ENCODE data around the gene MYL12A.
"Not testable (repeated sequence)": the region's sequence is repeated elsewhere in the genome, so short reads cannot be mapped to it uniquely, and the experiment has no call there.

MYL12A gene

DNA sequence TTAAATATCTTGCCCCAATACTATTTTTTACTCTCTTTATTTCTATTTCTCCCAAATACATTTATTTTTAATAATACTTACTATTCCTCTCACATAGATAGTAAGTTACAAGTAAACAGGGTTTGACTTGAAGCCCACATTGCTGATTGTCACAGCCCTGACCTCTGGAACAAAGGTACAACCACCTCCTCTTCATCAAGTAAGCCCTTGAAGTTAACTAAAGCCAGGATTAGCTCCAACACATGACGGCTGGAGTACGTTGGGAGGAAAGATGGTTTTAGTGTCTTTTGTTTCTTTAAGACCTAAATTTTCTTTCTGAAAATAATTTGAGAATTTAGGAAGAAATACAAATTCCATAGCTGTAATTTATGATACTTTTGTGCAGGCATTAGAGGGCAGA is 28.8 kb upstream of the MYL12A start:
- Mint-ChIP-seq H3K27ac (no peak overlapping the region), H3K9me3 (peaks cover 3% of the 10 kb centered on the region), H3K4me1 (peaks cover 2% of the 10 kb centered on the region), H3K36me3 (peaks cover 6% of the 10 kb centered on the region), H3K27me3 (no peaks in the 10 kb centered on the region), H3K4me3 (no peak overlapping the region)
- no peak for ATAC-seq (ENCODE audit: low read depth)
- DNase-seq (ENCODE audit: low spot score in 2 of 2) = no peak

DNA sequence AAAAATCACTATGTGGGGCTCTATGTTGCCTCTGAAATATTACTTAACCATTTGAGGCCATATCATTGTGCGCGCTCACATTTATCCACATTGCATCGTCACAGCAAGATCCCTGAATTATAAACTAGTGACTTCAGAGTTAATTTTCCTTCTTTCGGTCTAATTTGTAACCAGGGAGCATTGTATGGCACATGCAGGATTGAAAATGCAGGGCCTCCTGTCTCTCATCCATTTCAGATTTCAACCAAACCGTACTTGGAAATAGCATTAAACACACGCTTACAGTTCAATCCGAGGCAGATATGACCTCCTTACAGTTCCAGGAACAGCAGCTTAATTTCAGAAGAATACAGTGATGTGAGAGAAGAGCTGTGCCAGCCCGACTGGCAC is 28.4 kb upstream of the MYL12A start:
- peaks cover 3% of the 10 kb centered on the region for H3K9me3 Mint-ChIP-seq
- no peak for DNase-seq (ENCODE audit: low spot score in 2 of 2)
- peaks cover 2% of the 10 kb centered on the region for H3K4me1 Mint-ChIP-seq
- no peak overlapping the region for H3K4me3 Mint-ChIP-seq
- no peak overlapping the region for H3K27ac Mint-ChIP-seq
- H3K36me3 Mint-ChIP-seq = peaks cover 5% of the 10 kb centered on the region
- ATAC-seq (ENCODE audit: low read depth) = no peak
- no peaks in the 10 kb centered on the region for H3K27me3 Mint-ChIP-seq

DNA sequence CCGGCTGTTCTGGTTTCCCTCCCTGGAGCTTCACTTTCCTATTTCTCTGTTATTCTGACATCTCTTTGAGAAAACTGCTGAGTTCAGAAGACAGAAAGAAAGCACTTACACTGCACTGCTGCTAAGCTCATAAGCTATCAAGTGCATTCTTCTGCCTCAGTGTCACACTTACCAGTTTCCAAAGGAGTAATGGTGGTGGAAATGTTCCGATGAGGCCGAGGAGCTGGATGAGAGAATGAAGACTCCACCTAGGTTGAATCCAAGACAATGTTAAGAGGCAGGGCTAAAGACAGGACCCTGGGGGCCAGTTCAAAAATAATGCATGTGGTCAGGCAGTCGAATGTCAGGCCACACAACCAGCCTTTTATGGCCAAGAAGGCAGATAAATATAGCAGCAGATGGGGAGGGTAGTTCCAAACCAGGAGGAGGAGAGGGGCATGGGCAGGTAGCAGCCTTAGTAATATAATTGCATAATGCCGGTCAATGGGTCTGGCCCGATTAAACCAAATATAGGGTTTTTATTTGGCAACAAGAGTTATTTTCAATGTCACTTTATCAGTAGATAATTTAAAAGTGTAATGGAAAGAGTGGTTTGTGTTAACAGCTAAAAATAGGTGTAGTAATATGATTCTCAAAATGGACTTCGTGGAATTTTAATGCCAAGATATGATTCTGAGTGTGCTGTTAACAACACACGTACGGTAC is 27.8 kb upstream of the MYL12A start, which contains the start of gene MYOM1:
MYOM1 (minus strand) TSS at position 338 of the 705 bp plus-strand sequence. CDS start 4,745 bp downstream, outside the sequence.
- Mint-ChIP-seq H3K27ac (no peak within 1 kb of the TSS), H3K36me3 (peaks cover 2% of the 10 kb centered on the region), H3K4me3 (no peak within 1 kb of the TSS), H3K9me3 (peaks cover 3% of the 10 kb centered on the region), H3K4me1 (peaks cover 2% of the 10 kb centered on the region), H3K27me3 (no peaks in the 10 kb centered on the region)
- ATAC-seq (ENCODE audit: low read depth) (no peak), DNase-seq (ENCODE audit: low spot score in 2 of 2) (no peak)

DNA sequence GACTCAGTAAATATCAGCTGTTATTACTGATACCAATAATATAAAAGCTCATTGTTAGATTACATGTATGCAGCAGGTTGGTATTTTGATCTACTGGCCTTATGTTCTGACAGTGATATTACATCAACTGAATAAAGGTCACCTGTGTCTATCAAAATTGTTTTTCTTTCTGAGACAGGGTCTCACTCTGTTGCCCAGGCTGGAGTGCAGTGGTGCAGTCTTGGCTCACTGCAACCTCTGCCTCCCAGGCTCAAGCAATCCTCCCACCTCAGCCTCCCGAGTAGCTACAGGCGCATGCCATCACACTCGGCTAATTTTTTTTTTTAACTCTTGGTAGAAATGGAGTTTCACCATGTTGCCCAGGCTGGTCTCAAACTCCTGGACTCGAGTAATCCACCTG is 26.7 kb upstream of the MYL12A start:
- H3K27me3 Mint-ChIP-seq; H3K36me3 Mint-ChIP-seq; DNase-seq (ENCODE audit: low spot score in 2 of 2); H3K4me3 Mint-ChIP-seq; H3K27ac Mint-ChIP-seq; ATAC-seq (ENCODE audit: low read depth); H3K9me3 Mint-ChIP-seq; H3K4me1 Mint-ChIP-seq: not testable (repeated sequence)

DNA sequence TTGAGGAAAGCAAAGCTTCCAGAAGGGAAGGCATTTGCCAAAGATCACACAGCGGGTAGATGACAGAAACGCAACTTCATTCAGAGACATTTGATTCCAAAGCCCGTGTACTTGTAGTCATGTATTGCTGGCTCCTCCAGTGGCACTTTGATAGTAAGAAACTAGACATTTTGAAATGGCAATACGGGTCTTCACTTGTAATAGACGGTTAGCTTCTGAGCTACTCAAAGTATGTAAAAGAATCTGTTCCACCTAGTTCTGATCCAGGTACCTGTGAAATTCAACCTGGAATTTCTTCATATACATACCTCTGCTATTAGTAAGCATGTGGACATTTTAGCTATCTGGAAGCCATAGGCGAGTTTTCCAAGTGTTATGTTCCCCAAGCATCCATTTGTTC is 26.1 kb upstream of the MYL12A start:
- no peak overlapping the region for H3K27ac Mint-ChIP-seq
- H3K4me1 Mint-ChIP-seq = no peaks in the 10 kb centered on the region
- no peaks in the 10 kb centered on the region for H3K9me3 Mint-ChIP-seq
- DNase-seq (ENCODE audit: low spot score in 2 of 2) (no peak), ATAC-seq (ENCODE audit: low read depth) (no peak)
- H3K27me3 Mint-ChIP-seq = peaks cover under 1% of the 10 kb centered on the region
- H3K4me3 Mint-ChIP-seq = no peak overlapping the region
- peaks cover 2% of the 10 kb centered on the region for H3K36me3 Mint-ChIP-seq

DNA sequence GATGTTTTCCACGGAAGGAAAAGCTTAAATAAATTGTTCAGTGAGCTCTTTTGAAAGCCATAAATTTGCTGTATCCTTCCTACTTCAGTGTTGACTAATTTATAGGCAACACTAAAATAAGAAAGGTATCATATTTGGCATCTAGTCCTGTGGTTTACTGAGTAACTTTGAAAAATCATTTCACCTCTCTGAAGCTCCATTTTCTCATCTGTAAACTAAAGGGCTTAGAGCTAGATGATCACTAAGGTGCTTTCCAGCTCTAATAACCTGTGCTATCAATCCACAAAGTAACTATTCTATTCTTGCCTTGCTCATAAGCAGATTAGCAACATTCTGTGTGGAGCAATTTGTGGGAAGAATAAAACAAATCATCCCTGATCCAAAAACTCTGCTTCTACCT is 24.2 kb upstream of the MYL12A start:
- Mint-ChIP-seq H3K9me3 (no peaks in the 10 kb centered on the region), H3K4me3 (no peak overlapping the region), H3K4me1 (no peaks in the 10 kb centered on the region), H3K27me3 (peaks cover 1% of the 10 kb centered on the region), H3K36me3 (peaks cover 3% of the 10 kb centered on the region), H3K27ac (no peak overlapping the region)
- DNase-seq (ENCODE audit: low spot score in 2 of 2) (no peak), ATAC-seq (ENCODE audit: low read depth) (no peak)

DNA sequence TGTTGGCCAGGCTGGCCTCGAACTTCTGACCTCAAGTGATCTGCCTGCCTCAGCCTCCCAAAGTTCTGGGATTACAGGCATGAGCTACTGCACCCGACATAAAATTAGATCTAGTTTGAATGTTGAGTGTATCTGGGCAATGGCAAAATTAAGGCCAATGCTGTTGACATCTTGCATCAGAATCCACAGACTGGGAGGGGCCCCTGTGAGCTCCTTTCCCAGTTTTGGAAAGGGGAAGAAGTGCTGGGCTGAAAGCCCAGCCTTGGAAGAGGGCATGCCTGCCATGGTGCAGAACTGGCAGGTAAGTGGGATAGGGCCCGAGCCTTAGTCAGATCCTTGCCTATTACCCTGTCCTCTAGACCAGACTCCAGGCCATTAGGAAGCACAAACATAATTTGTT is 23.4 kb upstream of the MYL12A start:
- Mint-ChIP-seq H3K36me3 (peaks cover 3% of the 10 kb centered on the region), H3K9me3 (no peaks in the 10 kb centered on the region), H3K27ac (no peak overlapping the region), H3K27me3 (peaks cover 1% of the 10 kb centered on the region), H3K4me1 (no peaks in the 10 kb centered on the region), H3K4me3 (no peak overlapping the region)
- no peak for DNase-seq (ENCODE audit: low spot score in 2 of 2)
- ATAC-seq (ENCODE audit: low read depth) = no peak

DNA sequence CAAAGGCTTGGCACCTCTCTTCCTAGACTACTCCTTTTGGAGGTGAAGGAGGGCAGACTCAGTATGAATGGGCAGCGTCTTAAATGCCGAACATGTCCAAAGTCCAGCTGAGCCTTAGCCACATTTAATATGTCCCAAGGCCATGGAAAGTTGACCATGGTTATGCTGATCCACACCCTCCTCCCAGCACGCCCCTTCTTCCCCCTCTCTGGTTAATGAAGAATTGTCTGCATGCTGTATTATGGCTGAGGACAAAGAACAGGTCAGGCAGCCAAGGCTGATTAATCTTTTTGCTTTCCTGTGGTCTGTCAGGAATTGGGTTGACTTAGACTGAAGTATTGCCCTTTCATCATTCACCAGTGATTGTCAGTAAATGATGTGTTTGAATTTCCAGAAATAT is 22.0 kb upstream of the MYL12A start:
- Mint-ChIP-seq H3K9me3 (no peaks in the 10 kb centered on the region), H3K4me3 (no peak overlapping the region)
- no peak for ATAC-seq (ENCODE audit: low read depth)

DNA sequence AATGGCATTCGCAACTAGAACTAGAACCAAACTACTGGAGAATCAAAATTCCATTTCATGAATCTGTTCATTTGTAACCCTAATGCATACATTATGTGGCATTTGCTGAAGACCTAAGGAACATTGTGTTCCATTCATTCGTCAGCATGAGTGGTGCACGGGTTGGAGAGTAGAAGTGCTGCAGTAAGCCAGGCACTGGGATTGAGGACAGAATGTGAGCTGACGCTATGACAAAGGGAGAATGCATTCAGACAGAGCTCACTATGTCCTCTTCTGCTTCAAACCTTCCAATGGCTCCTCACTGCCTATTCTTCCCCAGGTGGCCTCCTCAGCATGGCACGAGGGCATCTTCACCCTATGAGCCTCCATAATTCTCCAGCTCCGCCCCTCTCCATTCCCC is 21.6 kb upstream of the MYL12A start:
- H3K27ac Mint-ChIP-seq = no peak overlapping the region
- DNase-seq (ENCODE audit: low spot score in 2 of 2) = no peak
- ATAC-seq (ENCODE audit: low read depth) = no peak
- H3K4me1 Mint-ChIP-seq = no peaks in the 10 kb centered on the region
- H3K9me3 Mint-ChIP-seq = no peaks in the 10 kb centered on the region
- H3K4me3 Mint-ChIP-seq = no peak overlapping the region
- H3K36me3 Mint-ChIP-seq = peaks cover 3% of the 10 kb centered on the region
- peaks cover 1% of the 10 kb centered on the region for H3K27me3 Mint-ChIP-seq

More for the DNA sequence above, 22.0 kb upstream of the MYL12A start:
- H3K27me3 Mint-ChIP-seq = peaks cover 1% of the 10 kb centered on the region
- no peaks in the 10 kb centered on the region for H3K4me1 Mint-ChIP-seq
- peaks cover 3% of the 10 kb centered on the region for H3K36me3 Mint-ChIP-seq
- DNase-seq (ENCODE audit: low spot score in 2 of 2) = no peak
- no peak overlapping the region for H3K27ac Mint-ChIP-seq

DNA sequence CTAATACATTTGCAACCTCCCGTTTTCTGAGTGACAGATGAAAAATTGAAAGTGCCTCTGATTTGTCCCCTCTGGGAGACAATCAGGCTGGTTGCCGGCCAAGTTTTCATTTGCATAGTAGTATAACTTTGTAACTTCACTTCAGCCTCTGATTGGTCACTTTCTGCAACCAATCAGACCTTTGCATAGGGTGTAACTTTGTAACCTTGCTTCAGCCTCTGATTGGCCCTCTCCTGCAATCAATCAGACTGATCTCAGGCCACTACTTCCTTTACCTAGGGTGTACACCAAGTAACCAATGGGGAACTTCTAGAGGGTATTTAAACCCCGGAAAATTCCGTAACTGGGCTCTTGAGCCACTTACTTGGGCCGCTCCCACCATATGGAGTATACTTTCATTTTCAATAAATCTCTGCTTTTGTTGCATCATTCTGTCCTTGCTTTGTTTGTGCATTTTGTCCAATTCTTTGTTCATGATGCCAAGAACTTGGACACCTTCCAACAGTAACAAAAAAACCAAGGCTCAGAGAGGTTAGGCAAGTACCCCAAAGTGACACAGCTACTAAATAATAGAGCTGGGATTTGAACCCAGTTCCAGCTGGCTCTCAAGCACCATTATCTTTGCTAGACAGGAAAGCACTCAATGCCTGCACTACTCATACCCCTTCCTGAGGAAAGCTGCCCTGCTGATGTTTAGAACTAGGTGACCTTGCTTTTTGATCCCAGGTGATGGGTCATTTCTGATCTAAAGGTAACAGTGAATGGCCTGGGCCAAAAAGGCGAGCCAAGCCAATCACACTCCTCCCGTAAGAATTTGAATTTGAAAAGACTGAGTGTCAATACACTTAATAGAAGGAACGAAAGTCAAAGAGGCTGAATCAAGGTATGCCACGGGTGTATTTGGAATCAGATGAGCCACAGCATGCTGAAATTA is 16.9 kb upstream of the MYL12A start:
- no peak for ATAC-seq (ENCODE audit: low read depth)
- H3K9me3 Mint-ChIP-seq = no peaks in the 10 kb centered on the region
- peaks cover 3% of the 10 kb centered on the region for H3K36me3 Mint-ChIP-seq
- H3K4me3 Mint-ChIP-seq = no peak overlapping the region
- no peaks in the 10 kb centered on the region for H3K4me1 Mint-ChIP-seq
- peaks cover 1% of the 10 kb centered on the region for H3K27me3 Mint-ChIP-seq
- no peak overlapping the region for H3K27ac Mint-ChIP-seq
- DNase-seq (ENCODE audit: low spot score in 2 of 2) = no peak

DNA sequence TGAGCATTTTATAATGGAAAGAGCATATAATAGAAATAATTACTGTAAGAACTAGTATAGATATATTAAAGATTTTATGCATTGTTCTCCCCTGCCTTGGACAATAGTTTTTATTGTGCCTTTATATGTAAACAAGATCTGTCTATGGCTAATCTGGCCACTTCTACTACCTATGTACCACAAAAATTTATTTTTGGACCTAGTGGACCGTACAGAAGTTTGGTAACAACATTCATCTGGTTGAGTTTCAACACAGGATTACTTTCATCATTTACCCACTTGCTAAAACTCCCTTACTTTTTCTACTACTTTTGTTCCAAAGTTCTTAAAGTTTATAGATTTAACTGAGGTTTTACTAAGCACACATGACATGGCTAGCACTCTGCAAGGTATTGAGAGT is 14.6 kb upstream of the MYL12A start:
- Mint-ChIP-seq H3K4me3 (no peak overlapping the region), H3K27me3 (no peaks in the 10 kb centered on the region), H3K9me3 (no peaks in the 10 kb centered on the region), H3K36me3 (no peaks in the 10 kb centered on the region), H3K27ac (no peak overlapping the region), H3K4me1 (no peaks in the 10 kb centered on the region)
- no peak for DNase-seq (ENCODE audit: low spot score in 2 of 2)
- ATAC-seq (ENCODE audit: low read depth) = no peak

DNA sequence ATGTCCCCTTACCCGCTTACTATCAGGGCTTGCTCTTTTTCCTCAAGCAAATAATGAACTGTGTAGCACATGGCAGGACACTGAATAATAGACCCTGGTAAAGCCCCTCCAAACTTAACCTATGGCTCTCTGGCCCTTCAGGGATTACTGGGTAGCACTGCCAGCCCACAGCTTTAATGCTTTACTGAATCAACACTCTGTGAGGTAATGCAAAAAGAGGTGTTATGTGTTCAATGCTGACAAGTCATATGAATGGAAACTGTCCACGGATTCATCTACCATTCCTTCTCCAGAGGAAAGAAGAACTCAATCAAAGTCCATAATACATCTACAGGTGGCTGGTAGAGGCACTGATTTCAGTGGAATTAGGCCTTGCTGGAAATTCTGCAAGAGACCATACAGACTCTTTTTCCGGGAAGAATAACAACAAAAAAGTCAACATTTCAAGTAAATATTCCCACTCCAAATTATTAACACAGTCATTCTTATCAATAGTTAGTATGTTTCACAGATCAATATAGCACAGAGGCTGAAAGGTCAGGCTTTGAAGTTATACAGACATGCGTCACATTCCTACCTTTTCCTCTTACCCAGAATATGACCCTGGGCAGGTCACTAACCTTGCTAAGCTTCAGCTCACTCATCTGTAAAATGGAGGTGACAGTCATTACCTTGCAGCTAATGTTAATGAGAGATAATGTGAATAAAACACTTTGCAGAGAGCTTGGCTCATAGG is 14.0 kb upstream of the MYL12A start:
- Mint-ChIP-seq H3K36me3 (no peaks in the 10 kb centered on the region), H3K4me1 (no peaks in the 10 kb centered on the region), H3K27me3 (no peaks in the 10 kb centered on the region), H3K9me3 (no peaks in the 10 kb centered on the region), H3K4me3 (no peak overlapping the region), H3K27ac (no peak overlapping the region)
- ATAC-seq (ENCODE audit: low read depth) (no peak), DNase-seq (ENCODE audit: low spot score in 2 of 2) (no peak)

DNA sequence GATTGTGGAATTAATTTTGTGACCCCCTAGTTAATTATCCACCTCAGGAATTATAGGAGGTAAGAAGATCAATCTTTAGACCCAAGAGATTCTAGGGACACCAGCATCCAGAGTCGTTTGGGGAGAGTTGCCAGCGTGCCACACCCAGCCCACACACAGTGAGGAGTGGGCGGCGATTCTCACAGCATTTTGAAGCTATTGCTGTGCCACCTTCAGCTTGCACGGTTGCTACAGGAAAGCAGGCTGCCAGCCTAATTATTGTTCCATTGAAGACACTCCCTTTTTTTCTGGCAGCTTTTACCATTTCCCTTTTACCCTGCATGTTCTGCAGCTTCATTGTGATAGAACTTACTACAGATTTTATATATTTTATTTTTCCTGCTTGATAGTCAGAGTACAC is 13.1 kb upstream of the MYL12A start:
- Mint-ChIP-seq H3K9me3 (no peaks in the 10 kb centered on the region), H3K27ac (no peak overlapping the region), H3K4me3 (no peak overlapping the region), H3K4me1 (peaks cover 3% of the 10 kb centered on the region), H3K36me3 (peaks cover 3% of the 10 kb centered on the region), H3K27me3 (no peaks in the 10 kb centered on the region)
- DNase-seq (ENCODE audit: low spot score in 2 of 2) (no peak), ATAC-seq (ENCODE audit: low read depth) (no peak)

DNA sequence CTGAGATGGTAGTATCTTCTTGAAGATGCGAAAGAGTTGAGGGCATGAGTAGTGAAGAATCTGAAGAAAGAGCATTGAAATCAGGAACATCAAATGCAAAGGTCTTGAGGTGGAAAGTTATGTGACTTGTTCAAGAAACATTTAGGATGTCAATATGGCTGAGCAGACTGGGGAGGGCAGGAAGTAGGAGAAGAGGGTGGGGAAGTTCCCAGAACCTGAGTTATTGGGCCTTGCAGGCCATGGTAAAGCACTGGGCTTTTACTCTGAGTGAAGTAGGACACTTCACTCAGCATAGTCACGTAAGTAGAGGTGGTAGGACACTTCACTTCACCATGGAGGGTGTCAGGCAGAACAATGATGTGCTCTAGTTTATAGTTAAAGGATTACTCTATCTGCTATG is 11.8 kb upstream of the MYL12A start:
- H3K4me1 Mint-ChIP-seq = peaks cover 3% of the 10 kb centered on the region
- H3K4me3 Mint-ChIP-seq = no peak overlapping the region
- H3K27me3 Mint-ChIP-seq = no peaks in the 10 kb centered on the region
- H3K36me3 Mint-ChIP-seq = peaks cover 8% of the 10 kb centered on the region
- ATAC-seq (ENCODE audit: low read depth) (no peak), DNase-seq (ENCODE audit: low spot score in 2 of 2) (no peak)
- H3K9me3 Mint-ChIP-seq = peaks cover 2% of the 10 kb centered on the region
- no peak overlapping the region for H3K27ac Mint-ChIP-seq
